WTC11 (cell line): ENCODE results near the gene MYO18B.

Experiments
- CBFB ChIP-seq: sonication (generic); formaldehyde crosslinking; IDR thresholded peaks from 2 replicates; pipeline ENCODE4 v1.8.1; 2022; ENCODE audit warnings: mild to moderate bottlenecking, low read depth, missing genetic modification reagents
- E2F5 ChIP-seq: sonication (generic); formaldehyde crosslinking; IDR thresholded peaks from 2 replicates; pipeline ENCODE4 v1.8.1; 2022; ENCODE audit warnings: mild to moderate bottlenecking, moderate library complexity, missing genetic modification reagents
- JUN ChIP-seq: sonication (generic); formaldehyde crosslinking; IDR thresholded peaks from 2 replicates; pipeline ENCODE4 v1.8.0; 2023; ENCODE audit warnings: mild to moderate bottlenecking, missing genetic modification reagents
- PRDM15 ChIP-seq: sonication (generic); formaldehyde crosslinking; IDR thresholded peaks from 2 replicates; pipeline ENCODE4 v1.8.0; 2022; ENCODE audit warnings: missing genetic modification reagents
- USF1 ChIP-seq: sonication (generic); formaldehyde crosslinking; IDR thresholded peaks from 2 replicates; pipeline ENCODE4 v1.8.0; 2022; ENCODE audit warnings: mild to moderate bottlenecking, missing genetic modification reagents
- USF2 ChIP-seq: sonication (generic); formaldehyde crosslinking; IDR thresholded peaks from 2 replicates; pipeline ENCODE4 v1.8.1; 2023; ENCODE audit warnings: mild to moderate bottlenecking, missing genetic modification reagents, moderate library complexity
- ZNF317 ChIP-seq: sonication (generic); formaldehyde crosslinking; IDR thresholded peaks from 2 replicates; pipeline ENCODE4 v1.8.1; 2023; ENCODE audit warnings: low read depth, mild to moderate bottlenecking, moderate library complexity, missing genetic modification reagents, borderline replicate concordance
- TF ChIP-seq, protein P1 (sequence below): fragments of 200-600 bp; IDR thresholded peaks from 2 replicates; pipeline ENCODE4 v1.8.0; 2022; ENCODE audit warnings: antibody characterized with exemption
- TF ChIP-seq, protein P2 (sequence below): fragments of 250-450 bp; sonication (Bioruptor Pico); IDR thresholded peaks from 2 replicates; pipeline ENCODE4 v2.1.2; 2022; ENCODE audit warnings: mild to moderate bottlenecking, moderate library complexity
- TF ChIP-seq, protein P3 (sequence below): sonication (generic); formaldehyde crosslinking; IDR thresholded peaks from 2 replicates; pipeline ENCODE4 v1.8.0; 2022; ENCODE audit warnings: mild to moderate bottlenecking, missing genetic modification reagents

GRCh38 chr22:25942115-25942855 is 200.3 kb downstream of the MYO18B start:
- TF ChIP-seq USF1 (no peak), CBFB (CRISPR knock-in tag) (no peak), PRDM15 (no peak), E2F5 (no peak), JUN (CRISPR knock-in tag) (no peak), ZNF317 (CRISPR knock-in tag) (no peak), USF2 (no peak)
- TF ChIP-seq, protein P1, sequence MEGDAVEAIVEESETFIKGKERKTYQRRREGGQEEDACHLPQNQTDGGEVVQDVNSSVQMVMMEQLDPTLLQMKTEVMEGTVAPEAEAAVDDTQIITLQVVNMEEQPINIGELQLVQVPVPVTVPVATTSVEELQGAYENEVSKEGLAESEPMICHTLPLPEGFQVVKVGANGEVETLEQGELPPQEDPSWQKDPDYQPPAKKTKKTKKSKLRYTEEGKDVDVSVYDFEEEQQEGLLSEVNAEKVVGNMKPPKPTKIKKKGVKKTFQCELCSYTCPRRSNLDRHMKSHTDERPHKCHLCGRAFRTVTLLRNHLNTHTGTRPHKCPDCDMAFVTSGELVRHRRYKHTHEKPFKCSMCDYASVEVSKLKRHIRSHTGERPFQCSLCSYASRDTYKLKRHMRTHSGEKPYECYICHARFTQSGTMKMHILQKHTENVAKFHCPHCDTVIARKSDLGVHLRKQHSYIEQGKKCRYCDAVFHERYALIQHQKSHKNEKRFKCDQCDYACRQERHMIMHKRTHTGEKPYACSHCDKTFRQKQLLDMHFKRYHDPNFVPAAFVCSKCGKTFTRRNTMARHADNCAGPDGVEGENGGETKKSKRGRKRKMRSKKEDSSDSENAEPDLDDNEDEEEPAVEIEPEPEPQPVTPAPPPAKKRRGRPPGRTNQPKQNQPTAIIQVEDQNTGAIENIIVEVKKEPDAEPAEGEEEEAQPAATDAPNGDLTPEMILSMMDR: no peak
- TF ChIP-seq, protein P2, sequence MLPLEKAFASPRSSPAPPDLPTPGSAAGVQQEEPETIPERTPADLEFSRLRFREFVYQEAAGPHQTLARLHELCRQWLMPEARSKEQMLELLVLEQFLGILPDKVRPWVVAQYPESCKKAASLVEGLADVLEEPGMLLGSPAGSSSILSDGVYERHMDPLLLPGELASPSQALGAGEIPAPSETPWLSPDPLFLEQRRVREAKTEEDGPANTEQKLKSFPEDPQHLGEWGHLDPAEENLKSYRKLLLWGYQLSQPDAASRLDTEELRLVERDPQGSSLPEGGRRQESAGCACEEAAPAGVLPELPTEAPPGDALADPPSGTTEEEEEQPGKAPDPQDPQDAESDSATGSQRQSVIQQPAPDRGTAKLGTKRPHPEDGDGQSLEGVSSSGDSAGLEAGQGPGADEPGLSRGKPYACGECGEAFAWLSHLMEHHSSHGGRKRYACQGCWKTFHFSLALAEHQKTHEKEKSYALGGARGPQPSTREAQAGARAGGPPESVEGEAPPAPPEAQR: no peak
- TF ChIP-seq, protein P3, sequence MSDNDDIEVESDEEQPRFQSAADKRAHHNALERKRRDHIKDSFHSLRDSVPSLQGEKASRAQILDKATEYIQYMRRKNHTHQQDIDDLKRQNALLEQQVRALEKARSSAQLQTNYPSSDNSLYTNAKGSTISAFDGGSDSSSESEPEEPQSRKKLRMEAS (CRISPR knock-in tag): no peak
